Heart right ventricle (tissue), 16 donors: ENCODE measurements around the gene TNFRSF17. TPM values are rescaled to one million over a fixed set of nuclear protein-coding genes. Genes with fewer than 3 reads are reported as not detected.

Experiments used
- ATAC-seq, 8 donors: fragments of 200-7000 bp; cut with Tn5 transposase; one replicate each; pipeline ENCODE4 v1.9.1; 2020; ENCODE audit warnings: mild to moderate bottlenecking in 8 of 8, moderate library complexity in 8 of 8, moderate number of reproducible peaks in 1 of 8
- DNase-seq, 2 donors: peaks; one replicate each; pipeline ENCODE4 v3.0.0-alpha.2; 2020
- H3K27ac ChIP-seq, 10 donors: fragments of 200-600 bp; sonication (generic) in 2 of 10; one replicate each; pipeline versions ENCODE4 v1.5.0 to v1.8.0; 2020 to 2022; ENCODE audit warnings: mild to moderate bottlenecking in 3 of 10
- H3K27me3 ChIP-seq, 7 donors: fragments of 200-600 bp; one replicate each; pipeline ENCODE4 v1.8.0; 2021 to 2022; ENCODE audit warnings: mild to moderate bottlenecking in 2 of 7
- H3K36me3 ChIP-seq, 9 donors: fragments of 200-600 bp; sonication (generic) in 1 of 9; one replicate each; pipeline versions ENCODE4 v1.5.0 to v1.8.0; 2020 to 2022; ENCODE audit warnings: mild to moderate bottlenecking in 2 of 9
- H3K4me1 ChIP-seq, 9 donors: fragments of 200-600 bp; sonication (generic) in 1 of 9; one replicate each; pipeline versions ENCODE4 v1.5.0 to v1.8.0; 2020 to 2022; ENCODE audit warnings: mild to moderate bottlenecking in 4 of 9
- H3K4me3 ChIP-seq, 10 donors: fragments of 200-600 bp; sonication (generic) in 2 of 10; one replicate each; pipeline versions ENCODE4 v1.5.0 to v1.8.0; 2020 to 2022; ENCODE audit warnings: mild to moderate bottlenecking in 7 of 10, moderate library complexity in 2 of 10
- H3K9me3 ChIP-seq, 11 donors: fragments of 200-600 bp in 10 of 11; sonication (generic) in 2 of 11; one replicate each; pipeline versions ENCODE4 v1.5.0 to v1.8.0; 2013 to 2022; ENCODE audit warnings: mild to moderate bottlenecking in 2 of 11, control low read depth in 1 of 11, moderate library complexity in 1 of 11
- CTCF ChIP-seq, 9 donors: fragments of 200-600 bp; sonication (generic) in 2 of 9; IDR thresholded peaks; one replicate each; pipeline versions ENCODE4 v1.5.0 to v1.8.0; 2021 to 2022; ENCODE audit warnings: antibody characterized with exemption in 9 of 9, mild to moderate bottlenecking in 5 of 9, moderate library complexity in 1 of 9
- WGBS, 2 donors: extraction: QIAGEN DNeasy Blood & Tissue Kit; methylation state at CpG; one replicate each; pipeline ENCODE4 v1.1.7; 2013; ENCODE audit warnings: inconsistent platforms in 1 of 2; 5-methylcytosine and 5-hydroxymethylcytosine counted together
- intact Hi-C, 10 donors: fragments of 100-400 bp; cut with DNase I; formaldehyde crosslinking; loops; one replicate each; pipeline versions ENCODE4 v1.11.1 to v1.14.2; 2022
- polyA plus RNA-seq, 2 donors: library from polyadenylated mRNA; stranded (reverse); fragments of 200-250 nt; gene quantifications; one replicate each; pipeline ENCODE4 v1.2.3, GENCODE V29; 2013
- total RNA-seq, 10 donors: library from RNA; stranded (reverse); fragmentation: NEBNext Ultra II Directional in 3 of 10; extraction: Animal tissue kit (Norgen Biotek cat#: 25700) in 3 of 10; gene quantifications; one replicate each; pipeline versions ENCODE4 v1.2.1 to v1.2.4, GENCODE V29; 2021 to 2023
- donor health status: Arrhythmogenic right ventricular cardiomyopathy.
- donor health status: ischemic (EF 13 %, LVEDD 7.1; RV severe dilation, severe dysfunction).
- donor health status: healthy with polysubstance abuse.
- donor health status: DM: no; HTN: yes; CAD: no.
- donor health status: DM: no; HTN: no; CAD: no.
- donor health status: ischemic (EF 25% LVEDD 6.9; RV normal size, moderate dysfunction).
- donor health status: ischemic (EF 25% LVEDD 5.7; RV mildly dilated, moderate dysfunction).
- donor health status: healthy.
- donor health status: DM: yes; HTN: yes; CAD: no.
- donor health status: Ischemic cardiomyopathy.
- donor health status: ischemic (EF 35%, LVEDD 5.7; RV mildly dilated, moderate dysfunction).
- donor health status: nonischemic (EF 11% LVEDD 7.7; RV severe dilation, severe dysfunction).
- donor health status: DM: yes; HTN: yes; CAD: no.
- donor health status: PGD.
- donor health status: ischemic (EF 29% LVEDD 5.4; RV normal size, mild dysfunction).
- donor health status: nonischemic (EF 23%, LVEDD 6.1; RV moderate dilation, normal function).

Gene TNFRSF17
- total and polyA plus RNA-seq, 12 donors, result not detected

GRCh38 chr16:11972128-11972527 is 7.1 kb downstream of the TNFRSF17 start:
- WGBS, 2 donors, result 73 to 81% methylated on average over 11 of the region's 11 CpGs
- peak in 3 of 9 donors; percentile 17 to 41 (median 19) for TF ChIP-seq CTCF (IDR thresholded peaks at IDR 0.05)

GRCh38 chr16:11973070-11973469 is 8.1 kb downstream of the TNFRSF17 start:
- 90 to 92% methylated on average over 5 of the region's 5 CpGs for WGBS, 2 donors
- DNase-seq (no peak), ATAC-seq (no peak)
- no peak for TF ChIP-seq CTCF (IDR thresholded peaks at IDR 0.05)
- no peaks in the 10 kb centered on the region for H3K27me3 ChIP-seq
- no peak overlapping the region for H3K4me3 ChIP-seq
- H3K36me3 ChIP-seq, result peaks cover 0 to 19% (median 0%) of the 10 kb centered on the region in 9 donors
- intact Hi-C loops, result loop anchor here in 4 of 10 donors (5.0 to 10.0 kb wide), 2 partner anchors 92 to 94 kb away; no protein-coding TSS in a partner anchor
- H3K9me3 ChIP-seq, result no peaks in the 10 kb centered on the region
- H3K27ac ChIP-seq, result no peak overlapping the region
- peaks cover 6 to 21% (median 19%) of the 10 kb centered on the region in 9 donors for H3K4me1 ChIP-seq

More at GRCh38 chr16:11972128-11972527, 7.1 kb downstream of the TNFRSF17 start:
- ATAC-seq (no peak), DNase-seq (no peak)
- Histone ChIP-seq H3K36me3 (peaks cover 0 to 19% (median 0%) of the 10 kb centered on the region in 9 donors), H3K4me3 (no peak overlapping the region), H3K27ac (no peak overlapping the region), H3K27me3 (no peaks in the 10 kb centered on the region), H3K4me1 (peaks cover 6 to 13% (median 10%) of the 10 kb centered on the region in 9 donors), H3K9me3 (no peaks in the 10 kb centered on the region)
- intact Hi-C loops, result loop anchor here in 4 of 10 donors (5.0 to 10.0 kb wide), 2 partner anchors 93 to 95 kb away; no protein-coding TSS in a partner anchor

GRCh38 chr16:11976850-11977375 is 11.9 kb downstream of the TNFRSF17 start:
- Histone ChIP-seq H3K27me3 (no peaks in the 10 kb centered on the region), H3K9me3 (no peaks in the 10 kb centered on the region), H3K36me3 (peaks cover 0 to 18% (median 0%) of the 10 kb centered on the region in 9 donors), H3K4me3 (peak overlapping the region; percentile 77 to 100 (median 90)), H3K4me1 (peaks cover 6 to 26% (median 24%) of the 10 kb centered on the region in 9 donors), H3K27ac (peak overlapping the region in 9 of 10 donors; percentile 83 to 94 (median 87))
- DNase-seq (peak in 1 of 2 donors; percentile 13), ATAC-seq (peak; percentile 6 to 51 (median 14))
- no peak for TF ChIP-seq CTCF (IDR thresholded peaks at IDR 0.05)
- WGBS, 2 donors, result 0% methylated on average over 18 to 22 of the region's 22 CpGs
- intact Hi-C loops, result loop anchor here in 5 of 10 donors (5.0 to 10.0 kb wide), 5 partner anchors 60 to 90 kb away; partner anchors contain the start of gene GSPT1 (in 1 of the 5)

GRCh38 chr16:11977376-11978041 is 12.5 kb downstream of the TNFRSF17 start:
- Histone ChIP-seq H3K4me1 (peaks cover 6 to 26% (median 24%) of the 10 kb centered on the region in 9 donors), H3K27ac (peak overlapping the region in 9 of 10 donors; percentile 83 to 94 (median 87)), H3K4me3 (peak overlapping the region; percentile 77 to 100 (median 90)), H3K27me3 (no peaks in the 10 kb centered on the region), H3K9me3 (no peaks in the 10 kb centered on the region), H3K36me3 (peaks cover 0 to 12% (median 0%) of the 10 kb centered on the region in 9 donors)
- intact Hi-C loops, result loop anchor here in 5 of 10 donors (5.0 to 10.0 kb wide), 5 partner anchors 60 to 90 kb away; partner anchors contain the start of gene GSPT1 (in 1 of the 5)
- TF ChIP-seq CTCF (IDR thresholded peaks at IDR 0.05), result no peak
- ATAC-seq, result peak in 7 of 8 donors; percentile 50 to 76 (median 62)
- peak in 1 of 2 donors; percentile 23 for DNase-seq
- WGBS, 2 donors, result 16 to 20% methylated on average over 12 of the region's 12 CpGs
